ENCODE measurements around the gene MYO1D.

MYO1D gene

DNA sequence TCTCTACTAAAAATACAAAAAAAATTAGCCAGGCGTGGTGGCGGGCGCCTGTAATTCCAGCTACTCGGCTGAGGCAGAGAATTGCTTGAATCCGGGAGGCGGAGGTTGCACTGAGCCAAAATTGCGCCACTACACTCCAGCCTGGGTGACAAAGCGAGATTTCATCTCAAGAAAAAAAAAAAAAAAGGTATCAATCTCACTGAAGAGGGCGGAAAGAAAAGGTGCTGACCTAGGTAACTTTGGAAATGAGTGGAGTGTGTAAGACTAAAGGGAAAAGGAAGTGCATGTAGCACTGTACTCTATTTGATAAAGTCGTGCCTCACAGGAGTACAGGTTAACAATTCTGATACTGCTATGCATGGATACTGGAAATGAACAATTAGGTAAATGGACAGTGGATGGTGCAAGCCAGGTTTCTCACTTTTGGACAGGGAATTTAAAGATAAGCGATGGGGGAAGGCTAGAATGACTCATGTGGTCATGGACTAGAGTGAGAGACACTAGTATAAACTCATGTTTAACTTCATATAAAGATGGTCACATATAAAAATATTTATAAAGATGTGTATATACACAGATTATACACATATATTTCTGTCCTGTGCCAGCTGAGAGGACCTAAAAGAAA lies 247.2 kb downstream of the MYO1D start:
- no peak overlapping the region for H3K4me3 ChIP-seq (ENCODE audit: low read length)
- no peak overlapping the region for H2BK15ac ChIP-seq (replicated peaks; ENCODE audit: low read depth)
- H3K56ac ChIP-seq (ENCODE audit: low read length) = no peak overlapping the region
- no peaks in the 10 kb centered on the region for H3K79me1 ChIP-seq (ENCODE audit: low read length)
- H3K18ac ChIP-seq (ENCODE audit: low read length) = no peak overlapping the region
- no peaks in the 10 kb centered on the region for H3K79me2 ChIP-seq (ENCODE audit: control insufficient read depth, insufficient read depth, low read length)
- H3K9ac ChIP-seq (ENCODE audit: low read length) = no peak overlapping the region
- no peaks in the 10 kb centered on the region for H3K27me3 ChIP-seq (ENCODE audit: insufficient read depth, low read length, poor library complexity)
- H2BK5ac ChIP-seq (ENCODE audit: low read length) = no peak overlapping the region
- H2BK120ac ChIP-seq (ENCODE audit: low read depth, low read length) = no peak overlapping the region
- no peak overlapping the region for H2AK5ac ChIP-seq (ENCODE audit: low read length)
- H4K5ac ChIP-seq (ENCODE audit: low read length) = no peak overlapping the region
- no peak for DNase-seq
- no peak overlapping the region for H3K4ac ChIP-seq (ENCODE audit: low read depth, low read length)
- no peaks in the 10 kb centered on the region for H3K4me1 ChIP-seq (ENCODE audit: control insufficient read depth, low read depth, low read length)
- no peak overlapping the region for H3K27ac ChIP-seq (ENCODE audit: low read depth, low read length)
- no peak overlapping the region for H3K4me2 ChIP-seq (ENCODE audit: low read length)
- no peak overlapping the region for H3K23ac ChIP-seq (ENCODE audit: low read length)
- WGBS (ENCODE audit: extremely low coverage, insufficient coverage, low lambda C conversion rate) = no CpG with 5 or more reads among the region's 11 CpGs
- H3K36me3 ChIP-seq (ENCODE audit: control insufficient read depth, insufficient read depth, low read length) = no peaks in the 10 kb centered on the region
- no peak overlapping the region for H4K8ac ChIP-seq (ENCODE audit: low read depth, low read length)

DNA sequence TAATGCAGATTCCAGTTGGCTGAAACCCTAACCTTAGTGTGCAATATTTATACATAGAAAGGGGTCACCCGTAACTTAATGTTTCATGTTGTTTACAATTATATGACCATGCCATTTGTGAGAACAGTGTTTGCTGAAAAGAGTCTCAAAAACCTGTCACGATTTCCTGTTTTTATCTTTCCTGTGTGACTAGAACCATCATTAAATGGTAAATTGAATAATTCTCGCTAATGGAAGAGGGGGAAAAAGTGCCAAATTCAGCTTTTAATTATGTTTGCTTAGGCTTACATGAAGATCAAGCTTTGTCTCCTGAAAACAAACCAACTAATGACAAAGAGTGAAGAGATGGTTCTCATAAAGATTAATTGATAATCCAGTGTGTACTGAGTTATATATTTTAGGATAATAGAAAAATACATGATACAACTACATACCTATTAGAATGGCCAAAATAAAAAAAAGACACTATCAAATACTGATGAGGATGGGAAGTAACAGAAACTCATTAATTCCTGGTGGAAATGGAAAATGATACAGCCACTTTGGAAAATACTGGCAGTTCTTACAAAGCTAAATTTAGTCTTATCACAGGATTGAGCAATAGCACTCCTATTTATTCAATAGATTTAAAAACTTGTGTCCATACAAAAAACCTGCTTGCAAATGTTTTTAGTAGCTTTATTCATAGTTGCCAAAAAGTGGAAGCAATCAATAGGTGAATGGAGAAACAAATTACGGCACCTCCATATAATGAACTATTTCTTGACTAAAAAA lies 248.5 kb downstream of the MYO1D start:
- H3K4me3 ChIP-seq (ENCODE audit: low read length) = no peak overlapping the region
- no peak overlapping the region for H3K27ac ChIP-seq (ENCODE audit: low read depth, low read length)
- H3K27me3 ChIP-seq (ENCODE audit: insufficient read depth, low read length, poor library complexity) = no peaks in the 10 kb centered on the region
- no peak overlapping the region for H4K5ac ChIP-seq (ENCODE audit: low read length)
- H3K79me1 ChIP-seq (ENCODE audit: low read length) = no peaks in the 10 kb centered on the region
- no peaks in the 10 kb centered on the region for H3K36me3 ChIP-seq (ENCODE audit: control insufficient read depth, insufficient read depth, low read length)
- no peak overlapping the region for H2AK5ac ChIP-seq (ENCODE audit: low read length)
- H2BK120ac ChIP-seq (ENCODE audit: low read depth, low read length) = no peak overlapping the region
- no peak overlapping the region for H3K9ac ChIP-seq (ENCODE audit: low read length)
- no peak overlapping the region for H3K56ac ChIP-seq (ENCODE audit: low read length)
- no peak overlapping the region for H4K8ac ChIP-seq (ENCODE audit: low read depth, low read length)
- no peaks in the 10 kb centered on the region for H3K79me2 ChIP-seq (ENCODE audit: control insufficient read depth, insufficient read depth, low read length)
- no peak overlapping the region for H2BK15ac ChIP-seq (replicated peaks; ENCODE audit: low read depth)
- H3K4ac ChIP-seq (ENCODE audit: low read depth, low read length) = no peak overlapping the region
- no peak overlapping the region for H3K18ac ChIP-seq (ENCODE audit: low read length)
- no peak overlapping the region for H2BK5ac ChIP-seq (ENCODE audit: low read length)
- no CpG with 5 or more reads among the region's 4 CpGs for WGBS (ENCODE audit: extremely low coverage, insufficient coverage, low lambda C conversion rate)
- H3K4me1 ChIP-seq (ENCODE audit: control insufficient read depth, low read depth, low read length) = no peaks in the 10 kb centered on the region
- H3K4me2 ChIP-seq (ENCODE audit: low read length) = no peak overlapping the region
- DNase-seq = no peak
- H3K23ac ChIP-seq (ENCODE audit: low read length) = no peak overlapping the region

DNA sequence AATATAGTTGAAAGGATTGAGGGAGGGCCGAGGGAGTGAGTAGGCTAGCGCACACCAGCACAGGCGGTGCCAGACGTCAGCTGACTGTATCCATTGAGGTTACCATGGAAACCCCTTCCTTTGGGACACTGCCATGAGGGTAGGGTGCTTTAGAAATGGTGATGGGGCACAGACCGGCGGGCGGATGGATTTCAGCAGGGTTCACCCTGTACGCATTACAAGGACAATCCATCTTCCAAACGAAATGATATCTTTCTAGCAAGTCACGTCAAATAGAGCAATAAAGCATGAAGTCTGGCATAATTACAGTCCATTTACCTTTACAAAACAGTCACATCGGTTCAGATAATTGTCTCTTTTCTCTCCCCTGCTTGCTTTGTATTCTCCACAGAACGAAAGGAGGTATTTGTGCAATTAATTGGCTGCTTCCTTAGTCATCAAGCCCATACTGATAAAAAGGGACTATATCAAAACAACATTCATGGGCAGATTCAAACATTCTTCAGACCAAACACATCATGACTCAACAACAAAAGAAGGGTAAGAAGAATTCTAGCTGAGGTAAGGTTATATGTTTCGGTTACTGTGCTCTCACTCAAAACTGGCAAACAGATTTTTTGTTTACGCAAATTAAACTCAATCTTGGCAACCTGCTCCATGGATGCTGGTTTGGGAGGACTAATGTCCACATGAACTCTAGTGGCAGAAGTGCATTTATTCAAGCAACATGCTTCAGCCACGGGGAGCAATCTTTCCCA lies 249.5 kb downstream of the MYO1D start:
- Histone ChIP-seq H3K79me2 (ENCODE audit: control insufficient read depth, insufficient read depth, low read length) (no peaks in the 10 kb centered on the region), H3K36me3 (ENCODE audit: control insufficient read depth, insufficient read depth, low read length) (no peaks in the 10 kb centered on the region), H3K79me1 (ENCODE audit: low read length) (no peaks in the 10 kb centered on the region), H3K56ac (ENCODE audit: low read length) (no peak overlapping the region), H2AK5ac (ENCODE audit: low read length) (no peak overlapping the region), H3K9ac (ENCODE audit: low read length) (no peak overlapping the region), H2BK15ac (replicated peaks; ENCODE audit: low read depth) (no peak overlapping the region), H3K4ac (ENCODE audit: low read depth, low read length) (no peak overlapping the region), H3K27ac (ENCODE audit: low read depth, low read length) (no peak overlapping the region), H3K18ac (ENCODE audit: low read length) (no peak overlapping the region), H3K23ac (ENCODE audit: low read length) (no peak overlapping the region), H2BK5ac (ENCODE audit: low read length) (no peak overlapping the region), H3K4me2 (ENCODE audit: low read length) (no peak overlapping the region), H3K4me3 (ENCODE audit: low read length) (no peak overlapping the region), H2BK120ac (ENCODE audit: low read depth, low read length) (no peak overlapping the region), H4K8ac (ENCODE audit: low read depth, low read length) (no peak overlapping the region), H4K5ac (ENCODE audit: low read length) (no peak overlapping the region), H3K27me3 (ENCODE audit: insufficient read depth, low read length, poor library complexity) (no peaks in the 10 kb centered on the region), H3K4me1 (ENCODE audit: control insufficient read depth, low read depth, low read length) (no peaks in the 10 kb centered on the region)
- DNase-seq = peak; percentile 89
- no CpG with 5 or more reads among the region's 15 CpGs for WGBS (ENCODE audit: extremely low coverage, insufficient coverage, low lambda C conversion rate)

DNA sequence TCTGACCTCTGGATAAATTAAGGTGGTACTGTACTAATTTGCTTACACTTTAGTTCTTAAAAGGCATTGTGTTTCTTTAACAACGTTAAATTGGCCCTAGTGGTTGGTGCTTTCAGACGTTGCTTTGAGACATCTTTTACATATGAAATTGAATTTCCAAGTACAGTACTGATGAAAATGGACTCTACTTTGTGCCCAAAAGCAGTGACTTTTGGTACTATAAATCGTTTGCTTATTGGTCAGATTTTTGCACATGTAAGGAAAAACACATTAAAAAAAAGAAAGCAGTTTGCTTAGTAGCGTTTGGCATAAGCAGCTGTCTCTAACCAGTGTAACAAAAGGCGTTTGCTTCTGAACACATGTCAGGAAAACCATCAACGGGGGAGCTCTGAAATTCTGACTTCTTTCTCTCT lies 250.5 kb downstream of the MYO1D start:
- no CpG with 5 or more reads among the region's 6 CpGs for WGBS (ENCODE audit: extremely low coverage, insufficient coverage, low lambda C conversion rate)
- Histone ChIP-seq H3K4ac (ENCODE audit: low read depth, low read length) (no peak overlapping the region), H3K18ac (ENCODE audit: low read length) (no peak overlapping the region), H3K23ac (ENCODE audit: low read length) (no peak overlapping the region), H3K27ac (ENCODE audit: low read depth, low read length) (no peak overlapping the region), H3K79me1 (ENCODE audit: low read length) (no peaks in the 10 kb centered on the region), H3K4me1 (ENCODE audit: control insufficient read depth, low read depth, low read length) (peaks cover 2% of the 10 kb centered on the region), H3K4me2 (ENCODE audit: low read length) (no peak overlapping the region), H3K56ac (ENCODE audit: low read length) (no peak overlapping the region), H3K79me2 (ENCODE audit: control insufficient read depth, insufficient read depth, low read length) (no peaks in the 10 kb centered on the region), H2AK5ac (ENCODE audit: low read length) (no peak overlapping the region), H3K36me3 (ENCODE audit: control insufficient read depth, insufficient read depth, low read length) (no peaks in the 10 kb centered on the region), H3K9ac (ENCODE audit: low read length) (no peak overlapping the region), H4K5ac (ENCODE audit: low read length) (no peak overlapping the region), H2BK120ac (ENCODE audit: low read depth, low read length) (no peak overlapping the region), H2BK5ac (ENCODE audit: low read length) (no peak overlapping the region), H3K27me3 (ENCODE audit: insufficient read depth, low read length, poor library complexity) (no peaks in the 10 kb centered on the region), H3K4me3 (ENCODE audit: low read length) (no peak overlapping the region), H2BK15ac (replicated peaks; ENCODE audit: low read depth) (no peak overlapping the region), H4K8ac (ENCODE audit: low read depth, low read length) (no peak overlapping the region)
- DNase-seq = no peak

DNA sequence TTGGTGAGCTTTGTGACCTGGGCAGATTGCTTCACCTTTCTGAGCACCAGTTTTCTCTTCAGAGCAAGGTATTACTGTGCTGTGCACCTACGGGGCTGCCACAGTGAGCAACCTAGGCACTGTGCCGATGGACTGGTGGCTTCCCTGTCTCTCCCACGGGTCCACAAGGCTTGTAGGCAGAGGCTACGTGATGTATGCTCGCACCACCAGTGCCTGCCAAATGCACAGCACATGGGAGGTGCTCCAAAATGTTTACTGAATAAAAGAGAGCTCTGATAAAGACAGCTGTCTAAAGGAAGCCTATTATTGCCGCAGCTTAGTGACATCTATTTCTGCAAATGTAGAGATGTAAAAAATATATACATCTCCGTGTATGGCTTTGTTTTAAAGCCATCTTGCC lies 251.0 kb downstream of the MYO1D start:
- Histone ChIP-seq H3K4me3 (ENCODE audit: low read length) (no peak overlapping the region), H3K9ac (ENCODE audit: low read length) (no peak overlapping the region), H3K4me2 (ENCODE audit: low read length) (no peak overlapping the region), H3K36me3 (ENCODE audit: control insufficient read depth, insufficient read depth, low read length) (no peaks in the 10 kb centered on the region), H3K4me1 (ENCODE audit: control insufficient read depth, low read depth, low read length) (peaks cover 5% of the 10 kb centered on the region), H3K79me2 (ENCODE audit: control insufficient read depth, insufficient read depth, low read length) (no peaks in the 10 kb centered on the region), H3K4ac (ENCODE audit: low read depth, low read length) (no peak overlapping the region), H3K79me1 (ENCODE audit: low read length) (no peaks in the 10 kb centered on the region), H2BK5ac (ENCODE audit: low read length) (no peak overlapping the region), H4K5ac (ENCODE audit: low read length) (no peak overlapping the region), H2AK5ac (ENCODE audit: low read length) (no peak overlapping the region), H3K27me3 (ENCODE audit: insufficient read depth, low read length, poor library complexity) (no peaks in the 10 kb centered on the region), H2BK15ac (replicated peaks; ENCODE audit: low read depth) (no peak overlapping the region), H3K27ac (ENCODE audit: low read depth, low read length) (no peak overlapping the region), H3K23ac (ENCODE audit: low read length) (no peak overlapping the region), H4K8ac (ENCODE audit: low read depth, low read length) (no peak overlapping the region), H2BK120ac (ENCODE audit: low read depth, low read length) (no peak overlapping the region), H3K18ac (ENCODE audit: low read length) (no peak overlapping the region), H3K56ac (ENCODE audit: low read length) (no peak overlapping the region)
- no CpG with 5 or more reads among the region's 7 CpGs for WGBS (ENCODE audit: extremely low coverage, insufficient coverage, low lambda C conversion rate)
- DNase-seq = no peak
